Stimulated activated CD4-positive, alpha-beta T cell treated with anti-CD3 and anti-CD28 coated beads, Interleukin-2, amount 100 ng/mL, for 48 hours (primary cell): ENCODE data around the gene MATR3.

ENCODE experiments used
- DNase-seq, 2 donors: peaks; one replicate each; pipeline ENCODE4 v3.0.0-alpha.2; 2020

MATR3 gene

GRCh38 chr5:139273572-139274289 is 19.8 kb upstream of the MATR3 start:
- DNase-seq, result peak; percentile 84 to 92

DNA sequence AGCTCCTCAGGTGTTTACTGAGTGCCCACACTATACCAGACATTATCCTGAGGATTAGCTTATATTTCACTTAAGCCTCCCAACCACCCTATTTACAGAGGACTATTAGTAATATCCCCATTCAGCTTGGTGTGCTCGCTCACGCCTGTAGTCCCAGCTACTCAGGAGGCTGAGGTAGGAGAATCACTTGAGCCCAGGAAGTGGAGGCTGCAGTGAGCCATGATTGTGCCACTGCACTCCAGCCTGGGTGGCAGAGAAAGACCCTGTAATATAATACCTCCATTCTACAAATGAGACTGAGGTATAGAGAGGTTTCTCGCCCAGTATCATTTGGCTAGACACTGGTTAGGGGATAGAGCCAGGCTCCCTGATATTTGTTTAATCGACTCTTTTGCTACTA is 18.0 kb upstream of the MATR3 start:
- DNase-seq, result no peak

DNA sequence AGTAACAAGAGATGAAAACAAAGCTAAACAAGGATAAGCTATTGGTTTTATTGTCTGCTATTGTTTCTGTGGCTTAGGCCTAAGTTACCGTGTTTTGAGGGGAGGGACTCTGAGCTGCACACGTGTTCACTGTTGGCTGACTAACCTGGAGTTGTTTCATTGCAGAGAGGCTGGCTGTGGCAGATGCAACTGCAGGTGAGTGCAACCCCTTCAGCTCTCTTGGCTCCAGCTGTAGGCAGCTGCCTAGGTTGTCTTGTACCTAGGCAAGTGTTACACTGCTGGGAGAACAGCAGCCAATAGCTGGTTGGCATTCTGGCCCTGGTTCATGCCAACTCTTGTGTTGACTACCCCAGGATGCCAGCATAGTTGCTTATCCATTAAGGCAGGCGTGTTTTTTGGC is 17.6 kb upstream of the MATR3 start:
- no peak for DNase-seq

DNA sequence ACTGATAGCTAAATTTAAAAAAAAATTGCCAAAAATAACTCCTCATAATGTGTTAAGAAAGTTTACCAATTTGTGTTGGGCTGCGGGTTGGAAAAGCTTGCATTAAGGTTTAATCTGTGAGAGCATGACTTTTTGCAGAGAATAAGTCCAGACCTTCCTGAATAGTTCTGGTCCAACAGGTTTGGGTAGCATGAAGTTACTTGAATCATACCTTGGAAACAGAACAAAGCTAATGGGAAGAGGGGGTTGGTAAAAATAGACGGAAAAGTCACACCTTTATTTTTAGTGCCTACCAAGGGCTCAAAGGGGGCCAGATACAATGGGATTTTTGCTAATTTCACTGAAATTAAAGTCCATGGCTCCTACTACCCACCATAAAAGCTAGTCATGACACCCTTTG is 17.1 kb upstream of the MATR3 start:
- no peak for DNase-seq

DNA sequence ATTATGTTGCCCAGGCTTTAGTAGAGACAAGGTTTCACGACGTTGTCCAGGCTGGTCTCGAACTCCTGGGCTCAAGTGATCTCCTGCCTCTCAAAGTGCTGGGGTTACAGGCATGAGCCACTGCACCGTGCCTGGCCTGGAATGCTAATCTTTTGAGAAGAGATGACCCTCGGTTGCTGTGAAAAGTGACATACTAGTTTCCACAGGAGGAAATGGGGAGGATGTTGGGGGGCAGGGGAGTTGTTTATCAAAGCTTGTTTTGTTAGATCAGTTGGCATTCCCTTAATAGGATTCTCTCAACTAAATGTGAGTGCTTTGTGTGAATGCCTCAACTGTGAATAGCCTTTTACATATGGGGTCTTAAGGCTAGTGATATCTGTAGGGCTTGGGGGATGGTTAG is 16.4 kb upstream of the MATR3 start:
- no peak for DNase-seq

DNA sequence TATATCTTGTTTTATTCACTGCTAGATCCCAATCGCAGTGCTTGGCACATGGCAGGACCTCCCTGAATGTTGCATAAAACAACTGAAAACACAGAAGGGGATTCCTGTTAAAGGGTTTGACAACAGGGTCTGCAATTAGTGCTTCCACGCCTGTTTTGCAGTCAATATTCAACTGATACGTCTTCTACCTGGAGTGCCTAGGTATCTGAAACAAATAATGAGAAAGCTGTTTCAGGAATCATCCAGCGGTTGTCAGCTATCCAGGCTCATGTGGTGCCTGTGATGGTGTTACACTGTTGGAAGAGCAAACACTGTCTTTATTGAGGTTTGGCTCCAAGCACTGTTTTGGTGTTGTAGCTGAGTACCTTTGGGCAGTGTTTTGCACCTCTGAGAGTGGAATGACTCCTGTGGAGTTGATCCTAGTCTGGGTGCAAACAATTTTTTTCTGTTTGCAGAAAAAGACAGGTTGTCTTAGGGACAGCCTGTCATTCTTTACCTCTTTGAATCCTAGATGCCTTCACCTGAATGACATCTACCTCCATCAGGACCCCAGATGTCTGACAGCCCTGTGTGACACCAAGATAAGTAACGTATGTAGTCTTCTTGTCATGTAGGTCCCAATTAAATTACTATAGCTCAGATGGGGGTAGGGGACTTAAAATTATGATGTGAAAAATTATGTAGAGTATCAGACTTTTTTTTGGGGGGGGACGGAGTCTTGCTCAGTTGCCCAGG is 14.8 kb upstream of the MATR3 start:
- DNase-seq, result no peak

- DNase-seq, result no peak
Measured at GRCh38 chr5:139282197-139282557, 11.4 kb upstream of the MATR3 start.

GRCh38 chr5:139283252-139284166 is 10.0 kb upstream of the MATR3 start:
- DNase-seq, result no peak

GRCh38 chr5:139284295-139284694 is 9.2 kb upstream of the MATR3 start:
- no peak for DNase-seq

GRCh38 chr5:139285651-139286392 is 7.7 kb upstream of the MATR3 start:
- DNase-seq, result no peak

- no peak for DNase-seq
Measured at GRCh38 chr5:139287890-139288635, 5.5 kb upstream of the MATR3 start.

DNA sequence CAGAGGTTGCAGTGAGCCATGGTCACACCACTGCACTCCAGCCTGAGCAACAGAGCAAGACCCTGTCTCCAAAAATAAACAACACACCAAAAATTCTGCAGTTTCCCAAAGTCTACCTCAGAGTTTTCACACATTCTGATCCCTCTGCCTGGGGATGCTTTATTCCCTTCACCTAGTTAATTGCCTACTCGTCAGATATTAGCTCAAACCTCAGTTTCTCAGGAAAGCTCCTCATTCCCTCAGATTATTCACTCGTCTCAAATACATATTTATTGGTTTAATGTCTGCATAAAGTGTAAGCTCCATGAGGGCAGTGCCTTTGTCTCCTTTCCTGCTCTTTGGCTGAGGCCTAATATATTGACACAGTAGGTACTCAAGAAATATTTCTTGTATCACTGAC is 2.5 kb upstream of the MATR3 start:
- DNase-seq, result no peak

DNA sequence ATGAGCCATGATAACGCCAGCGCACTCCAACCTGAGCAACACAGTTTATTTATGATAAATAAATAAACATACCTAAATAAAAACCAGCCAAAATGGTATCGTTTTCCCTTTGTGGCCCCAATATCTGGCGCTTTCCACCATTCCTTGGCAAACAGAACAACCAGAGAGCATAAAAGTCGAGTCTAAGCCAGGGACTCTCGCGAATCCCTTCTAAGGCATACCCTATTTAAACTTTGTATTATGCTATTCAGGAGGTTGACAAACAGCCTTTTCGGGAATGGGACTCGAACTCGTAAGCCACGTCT is 386 bp upstream of the MATR3 start:
- no peak for DNase-seq

DNA sequence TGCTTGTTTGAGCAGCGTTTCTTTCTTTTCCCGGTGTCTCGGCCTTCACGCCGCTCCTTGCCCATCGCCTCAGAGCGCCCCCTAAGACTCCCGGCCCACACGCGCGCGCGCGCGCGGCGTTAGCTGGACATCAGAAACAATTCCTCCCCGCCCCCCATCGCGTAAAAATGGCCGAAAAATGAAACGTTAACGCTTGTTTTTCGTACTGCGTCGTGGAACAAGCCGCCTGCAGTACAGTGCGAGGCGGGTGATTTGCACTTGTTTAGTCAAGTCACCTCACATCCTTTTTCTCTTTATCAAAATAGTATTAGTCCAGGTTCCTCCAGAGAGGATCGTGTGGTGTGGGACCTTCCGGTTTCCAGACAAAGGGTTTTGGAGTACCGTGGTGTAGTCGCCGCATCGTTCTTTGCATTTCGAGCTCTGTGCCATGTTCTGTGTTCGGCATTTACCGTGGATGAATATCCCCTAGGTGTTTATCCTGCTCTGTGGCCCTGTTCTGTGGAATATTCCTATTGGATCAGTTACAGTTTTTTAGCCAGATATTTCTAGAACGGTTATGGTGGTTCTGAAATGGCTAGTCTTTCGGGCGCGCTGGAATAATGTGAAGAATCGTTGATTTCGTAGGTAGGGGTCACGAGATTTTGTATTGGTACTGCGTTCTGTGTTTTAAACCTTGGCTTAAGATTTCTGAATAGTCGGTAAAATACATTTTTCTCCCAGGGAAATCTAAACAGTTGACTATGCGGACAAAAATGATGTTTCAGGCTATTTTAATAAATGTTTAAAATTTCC is 1.0 kb downstream of the MATR3 start:
- peak; percentile 49 to 50 for DNase-seq

GRCh38 chr5:139295346-139296057 is 2.0 kb downstream of the MATR3 start:
- DNase-seq, result no peak

DNA sequence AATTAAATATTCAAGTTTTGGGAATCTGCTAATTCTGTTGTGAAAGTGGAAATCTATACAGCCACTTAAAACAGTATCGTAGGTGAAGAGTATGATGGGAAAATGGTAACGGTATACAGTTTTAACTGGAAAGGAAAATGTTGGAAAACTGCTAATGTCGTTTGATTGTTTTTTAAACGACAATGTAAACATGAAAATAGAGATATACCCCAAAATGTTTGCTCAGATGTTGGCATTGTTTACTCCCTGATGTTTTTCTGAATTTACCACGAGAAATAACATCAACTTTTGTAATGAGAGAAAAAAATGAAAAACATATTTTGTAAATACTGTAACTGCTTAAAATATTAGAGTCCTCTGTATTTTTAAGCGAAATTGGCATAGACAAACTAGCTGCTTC is 2.7 kb downstream of the MATR3 start:
- DNase-seq, result no peak

- no peak for DNase-seq
Measured at GRCh38 chr5:139296862-139297326, 3.4 kb downstream of the MATR3 start.

- DNase-seq, result no peak
Measured at GRCh38 chr5:139297439-139298133, 4.0 kb downstream of the MATR3 start.

DNA sequence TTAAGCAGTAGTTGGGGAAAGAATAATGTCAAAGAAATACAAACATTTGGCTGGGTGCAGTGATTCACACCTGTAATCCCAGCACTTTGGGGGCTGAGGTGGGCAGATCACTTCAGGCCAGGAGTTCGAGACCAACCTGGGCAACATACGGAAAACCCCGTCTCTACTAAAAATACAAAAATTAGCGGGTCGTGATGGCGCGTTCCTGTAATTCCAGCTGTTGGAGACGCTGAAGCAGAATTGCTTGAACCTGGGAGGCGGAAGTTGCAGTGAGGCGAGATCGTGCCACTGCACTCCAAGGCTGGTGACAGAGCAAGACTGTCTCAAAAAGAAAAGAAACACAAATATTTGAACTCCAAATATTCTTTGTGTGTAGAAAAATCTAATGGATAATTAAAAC is 4.7 kb downstream of the MATR3 start:
- no peak for DNase-seq

GRCh38 chr5:139299486-139299885 is 5.9 kb downstream of the MATR3 start:
- DNase-seq, result no peak
